Stimulated activated naive CD8-positive, alpha-beta T cell treated with anti-CD3 and anti-CD28 coated beads, Interleukin-15, amount 100 ng/mL, for 72 hours (primary cell): ENCODE results near the gene AFF2.
A peak's percentile ranks its signal among the peaks of the same experiment; 100 is the strongest.

Experiments
- ATAC-seq: fragments of 150-1000 bp; cut with Tn5 transposase; 2 replicates; pipeline ENCODE4 v1.10.0; 2021; ENCODE audit warnings: mild to moderate bottlenecking, moderate library complexity
- DNase-seq, 2 donors: peaks; one replicate each; pipeline ENCODE4 v3.0.0; 2021 to 2022
- H3K27ac Mint-ChIP-seq, 2 donors: one replicate each; pipeline ENCODE4 v1.8.0; 2022; ENCODE audit warnings: mild to moderate bottlenecking in 2 of 2, mixed read lengths in 2 of 2, moderate library complexity in 2 of 2
- H3K27me3 Mint-ChIP-seq: one replicate; pipeline ENCODE4 v1.8.0; 2022; ENCODE audit warnings: mixed read lengths
- H3K4me1 Mint-ChIP-seq: one replicate; pipeline ENCODE4 v1.8.0; 2022; ENCODE audit warnings: mild to moderate bottlenecking, mixed read lengths
- H3K4me3 Mint-ChIP-seq, 2 donors: one replicate each; pipeline ENCODE4 v1.8.0; 2022; ENCODE audit warnings: mild to moderate bottlenecking in 2 of 2, mixed read lengths in 2 of 2, moderate library complexity in 1 of 2
- H3K9me3 Mint-ChIP-seq, 2 donors: one replicate each; pipeline ENCODE4 v1.8.0; 2022; ENCODE audit warnings: mixed read lengths in 2 of 2

The AFF2 gene

DNA sequence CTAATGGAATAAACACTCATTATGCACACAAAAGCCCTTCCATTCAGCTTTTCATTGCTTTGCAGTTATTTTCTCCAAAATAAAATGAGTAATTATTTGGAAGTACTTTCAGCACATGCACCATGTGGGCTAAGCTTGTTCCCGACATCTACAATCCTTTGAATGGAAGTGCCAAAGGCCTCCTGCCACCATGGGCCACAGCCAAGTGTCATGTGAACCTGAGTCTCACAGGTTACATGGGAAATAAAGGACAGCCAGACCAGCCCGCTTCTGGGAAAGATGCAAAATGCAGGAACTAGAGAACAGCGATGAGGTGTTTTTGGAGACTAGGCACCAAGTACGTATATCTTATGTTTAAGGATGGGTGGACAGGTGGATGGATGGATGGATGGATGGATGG lies 181.8 kb downstream of the AFF2 start:
- no peak overlapping the region for H3K4me3 Mint-ChIP-seq
- no peak for ATAC-seq

DNA sequence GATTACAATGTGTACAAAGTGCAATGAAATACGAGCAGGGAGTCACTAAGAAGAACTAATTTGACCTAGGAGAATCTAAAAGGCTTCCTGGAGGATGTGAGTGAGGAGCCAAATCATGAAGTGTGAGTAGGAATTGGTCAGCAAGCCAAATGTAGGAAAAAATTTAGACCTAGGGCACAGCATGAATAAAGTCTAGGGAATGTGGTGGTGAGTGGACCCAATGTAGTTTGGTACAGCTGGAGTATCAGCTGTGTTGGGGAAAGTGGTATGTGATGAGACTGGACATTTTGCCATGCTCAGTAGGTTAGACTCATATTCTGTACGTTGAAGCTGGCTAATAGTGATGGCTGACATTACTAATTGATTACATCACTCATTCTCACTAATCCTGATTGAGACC lies 191.0 kb downstream of the AFF2 start:
- no peak for ATAC-seq

More for the DNA sequence above, 181.8 kb downstream of the AFF2 start:
- DNase-seq = no peak
- Mint-ChIP-seq H3K9me3 (no peaks in the 10 kb centered on the region), H3K4me1 (no peaks in the 10 kb centered on the region), H3K27ac (no peak overlapping the region), H3K27me3 (no peaks in the 10 kb centered on the region)

DNA sequence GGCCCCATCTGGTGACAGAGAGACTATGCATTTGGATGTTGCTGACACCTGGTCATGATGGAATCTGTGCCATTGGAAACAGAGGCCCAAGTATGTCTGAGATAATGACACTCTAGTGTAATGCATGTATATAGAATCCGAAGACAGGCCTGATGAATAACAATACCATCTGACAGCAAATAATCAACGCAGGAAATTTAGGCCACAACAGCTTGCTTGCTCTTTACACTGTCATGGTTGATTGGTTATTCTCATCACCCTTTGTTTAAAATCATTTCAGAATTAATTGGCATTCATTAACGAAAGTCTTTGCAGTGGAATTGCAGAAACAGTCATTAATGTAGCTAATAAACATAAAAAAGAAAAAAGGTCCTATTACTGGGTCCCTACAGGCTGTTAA lies 194.8 kb downstream of the AFF2 start:
- Mint-ChIP-seq H3K27ac (no peak overlapping the region), H3K4me1 (no peaks in the 10 kb centered on the region), H3K27me3 (no peaks in the 10 kb centered on the region), H3K9me3 (no peaks in the 10 kb centered on the region), H3K4me3 (no peak overlapping the region)
- ATAC-seq (no peak), DNase-seq (no peak)

More for the DNA sequence above, 191.0 kb downstream of the AFF2 start:
- no peak overlapping the region for H3K27ac Mint-ChIP-seq
- no peak for DNase-seq
- H3K4me1 Mint-ChIP-seq = no peaks in the 10 kb centered on the region
- no peaks in the 10 kb centered on the region for H3K27me3 Mint-ChIP-seq
- H3K9me3 Mint-ChIP-seq = no peaks in the 10 kb centered on the region
- H3K4me3 Mint-ChIP-seq = no peak overlapping the region

DNA sequence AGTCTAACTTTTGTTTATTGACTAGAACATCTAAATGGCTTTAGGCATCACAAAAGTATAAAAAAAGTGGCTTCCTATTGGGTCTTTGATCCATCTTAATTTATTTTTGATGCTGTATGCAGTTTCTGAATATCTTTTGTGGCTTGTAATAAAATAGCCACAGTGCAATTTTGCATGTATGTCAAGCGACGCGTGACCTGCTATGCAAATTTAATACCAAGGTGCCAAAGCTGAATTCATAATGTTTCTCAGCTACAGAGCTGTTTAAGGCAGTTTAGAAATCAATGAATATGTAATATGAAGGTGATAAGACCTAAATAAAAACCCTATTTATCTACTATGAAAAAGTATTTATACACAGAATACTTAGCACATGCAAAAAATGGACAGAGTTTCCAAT lies 197.8 kb downstream of the AFF2 start:
- no peak overlapping the region for H3K27ac Mint-ChIP-seq

DNA sequence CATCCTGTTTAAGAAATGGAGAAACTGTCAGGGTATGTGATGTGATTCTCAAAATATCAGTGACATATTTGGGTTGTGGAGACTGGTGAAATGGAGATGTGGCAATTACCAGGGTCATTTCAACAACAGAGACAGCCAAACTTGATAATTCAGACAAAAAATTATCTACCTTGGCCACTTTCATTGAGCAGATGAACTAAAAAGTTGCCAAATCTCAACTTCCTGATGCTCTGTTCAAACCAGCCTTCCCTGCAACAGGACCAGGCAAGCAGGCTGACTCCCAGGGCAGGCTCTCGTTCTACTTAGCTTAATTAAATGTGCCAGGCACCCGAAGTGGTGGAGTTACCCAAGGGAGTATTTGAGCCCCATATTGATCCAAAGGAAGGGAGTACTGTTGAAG lies 199.6 kb downstream of the AFF2 start:
- no peak for ATAC-seq
- Mint-ChIP-seq H3K4me3 (no peak overlapping the region), H3K27me3 (no peaks in the 10 kb centered on the region), H3K4me1 (no peaks in the 10 kb centered on the region), H3K27ac (no peak overlapping the region), H3K9me3 (no peaks in the 10 kb centered on the region)
- no peak for DNase-seq

More for the DNA sequence above, 197.8 kb downstream of the AFF2 start:
- Mint-ChIP-seq H3K9me3 (no peaks in the 10 kb centered on the region), H3K27me3 (no peaks in the 10 kb centered on the region), H3K4me1 (no peaks in the 10 kb centered on the region), H3K4me3 (no peak overlapping the region)
- ATAC-seq (no peak), DNase-seq (no peak)

DNA sequence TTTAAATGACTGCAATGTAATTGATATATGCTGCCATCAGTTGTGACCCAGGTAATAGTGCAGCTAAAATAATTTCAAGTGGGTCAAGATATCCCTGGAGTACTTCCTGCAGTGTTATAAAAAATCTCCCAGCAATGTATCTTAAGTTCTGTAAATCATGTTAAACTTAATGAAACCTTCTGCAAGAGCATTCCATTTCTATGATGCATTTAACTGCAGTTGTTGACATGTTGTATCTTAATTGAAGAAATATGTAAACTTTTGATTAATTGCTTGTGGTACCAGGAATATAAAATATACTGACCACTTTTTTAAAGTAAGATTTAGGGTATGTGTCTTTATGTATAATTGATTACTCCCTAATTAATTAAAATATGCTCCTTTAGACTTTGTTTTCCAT lies 213.6 kb downstream of the AFF2 start:
- no peak for DNase-seq
- Mint-ChIP-seq H3K4me3 (no peak overlapping the region), H3K27ac (no peak overlapping the region), H3K27me3 (no peaks in the 10 kb centered on the region), H3K4me1 (no peaks in the 10 kb centered on the region), H3K9me3 (no peaks in the 10 kb centered on the region)
- no peak for ATAC-seq

DNA sequence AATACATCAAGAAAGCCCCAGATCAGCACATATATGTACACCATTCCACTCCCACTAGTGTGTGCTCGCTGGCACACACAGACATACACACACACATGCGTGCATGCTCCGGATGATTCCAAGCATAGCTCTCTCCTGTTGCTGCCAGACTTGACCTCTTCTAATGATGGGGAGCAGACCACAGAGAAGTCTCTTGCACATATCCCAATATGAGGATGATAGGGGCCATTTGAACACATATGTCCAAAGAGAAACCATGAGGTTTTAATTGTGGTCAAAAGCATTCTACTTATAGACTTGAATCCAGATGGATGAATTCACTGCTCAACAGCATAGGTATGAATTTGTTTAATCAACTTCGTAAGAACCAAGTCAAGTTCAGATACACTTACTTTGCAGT lies 214.9 kb downstream of the AFF2 start:
- DNase-seq (no peak), ATAC-seq (no peak)
- Mint-ChIP-seq H3K27me3 (no peaks in the 10 kb centered on the region), H3K4me1 (no peaks in the 10 kb centered on the region), H3K9me3 (no peaks in the 10 kb centered on the region), H3K27ac (no peak overlapping the region), H3K4me3 (no peak overlapping the region)

DNA sequence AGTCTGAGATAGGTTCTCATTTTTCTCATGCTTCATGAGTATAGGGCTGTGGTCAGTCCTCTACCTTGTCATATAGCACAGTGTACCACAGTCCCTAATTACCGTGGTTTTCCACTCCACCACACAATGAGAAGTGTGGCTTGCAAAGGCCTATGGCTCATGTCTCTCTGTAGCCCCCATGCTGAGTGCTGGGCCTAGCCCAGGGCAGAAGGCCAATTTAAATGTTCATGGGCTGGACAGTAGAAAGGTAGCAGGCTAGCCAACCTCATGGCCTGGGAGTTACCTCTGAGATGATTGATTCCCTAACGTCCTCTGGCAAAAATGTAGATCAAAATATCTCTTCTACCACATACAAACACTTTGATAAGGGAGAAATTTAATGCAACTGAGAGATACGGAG lies 222.5 kb downstream of the AFF2 start:
- Mint-ChIP-seq H3K4me1 (no peaks in the 10 kb centered on the region), H3K9me3 (no peaks in the 10 kb centered on the region), H3K27me3 (no peaks in the 10 kb centered on the region), H3K4me3 (no peak overlapping the region), H3K27ac (no peak overlapping the region)
- ATAC-seq (no peak), DNase-seq (no peak)

DNA sequence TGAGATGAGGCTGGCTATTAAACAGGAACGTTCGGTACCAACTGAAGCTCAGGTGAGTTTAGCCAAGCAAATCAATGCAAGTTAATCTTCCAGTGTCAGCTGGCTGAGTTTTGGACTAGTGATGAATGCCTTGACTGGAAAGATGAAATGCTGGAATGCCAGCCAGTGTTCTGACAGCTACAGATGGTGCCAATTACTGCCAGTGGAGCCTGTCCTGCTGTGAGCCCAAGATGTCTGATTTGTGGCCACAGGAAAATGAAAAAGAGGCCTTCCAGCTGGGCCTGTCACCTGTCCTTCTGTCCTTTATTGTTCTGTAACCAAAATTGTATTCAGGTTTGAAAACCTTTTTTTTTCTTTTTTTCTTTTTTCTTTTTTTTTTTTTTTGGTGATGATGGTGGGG lies 223.1 kb downstream of the AFF2 start:
- Mint-ChIP-seq H3K4me1 (no peaks in the 10 kb centered on the region), H3K9me3 (no peaks in the 10 kb centered on the region), H3K27me3 (no peaks in the 10 kb centered on the region), H3K4me3 (no peak overlapping the region), H3K27ac (no peak overlapping the region)
- ATAC-seq (no peak), DNase-seq (no peak)

DNA sequence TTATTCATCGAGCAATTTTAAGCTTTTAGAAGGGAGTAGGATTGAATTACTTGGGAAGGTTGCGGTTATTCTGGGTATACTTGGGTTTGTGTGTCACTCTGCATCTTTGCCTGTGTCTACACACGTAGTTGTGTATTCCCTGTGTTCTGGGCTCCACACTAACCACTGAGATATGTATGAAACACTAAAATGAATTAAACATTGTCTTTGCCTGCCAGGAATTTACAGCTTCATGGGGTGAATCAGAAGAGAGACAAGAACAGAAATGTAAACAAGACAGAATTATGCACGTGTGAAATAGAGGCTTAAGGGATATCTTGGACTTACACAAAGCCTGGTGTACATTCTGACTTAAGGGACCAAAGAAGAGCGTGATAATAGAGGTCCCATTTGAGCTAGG lies 228.5 kb downstream of the AFF2 start:
- H3K9me3 Mint-ChIP-seq = peaks cover 0 to 7% of the 10 kb centered on the region in 2 donors
- no peak for DNase-seq
- H3K4me3 Mint-ChIP-seq = no peak overlapping the region
- no peak for ATAC-seq
- no peaks in the 10 kb centered on the region for H3K27me3 Mint-ChIP-seq
- no peaks in the 10 kb centered on the region for H3K4me1 Mint-ChIP-seq
- no peak overlapping the region for H3K27ac Mint-ChIP-seq

DNA sequence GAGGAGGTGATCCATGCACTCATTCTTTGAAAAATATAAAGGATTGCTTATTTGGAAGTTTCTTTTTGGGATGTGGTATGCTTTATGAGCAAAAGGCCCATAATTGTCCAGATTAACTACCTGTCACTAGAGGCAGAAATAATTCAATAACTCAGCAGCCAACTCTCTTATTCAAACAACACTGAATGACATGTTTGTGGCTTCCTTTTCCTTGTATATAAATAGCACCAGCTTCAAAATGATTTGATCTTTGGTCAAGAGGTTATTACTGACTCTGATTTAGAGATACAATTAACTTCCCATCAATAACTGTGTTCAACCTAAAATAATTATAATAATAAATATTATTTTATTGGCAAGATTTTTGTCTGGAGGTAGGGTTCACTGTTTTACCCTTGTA lies 232.3 kb downstream of the AFF2 start:
- ATAC-seq = no peak
- no peaks in the 10 kb centered on the region for H3K27me3 Mint-ChIP-seq
- H3K9me3 Mint-ChIP-seq = peaks cover 0 to 7% of the 10 kb centered on the region in 2 donors
- H3K27ac Mint-ChIP-seq = no peak overlapping the region
- DNase-seq = no peak
- H3K4me1 Mint-ChIP-seq = peaks cover 1% of the 10 kb centered on the region
- H3K4me3 Mint-ChIP-seq = no peak overlapping the region

DNA sequence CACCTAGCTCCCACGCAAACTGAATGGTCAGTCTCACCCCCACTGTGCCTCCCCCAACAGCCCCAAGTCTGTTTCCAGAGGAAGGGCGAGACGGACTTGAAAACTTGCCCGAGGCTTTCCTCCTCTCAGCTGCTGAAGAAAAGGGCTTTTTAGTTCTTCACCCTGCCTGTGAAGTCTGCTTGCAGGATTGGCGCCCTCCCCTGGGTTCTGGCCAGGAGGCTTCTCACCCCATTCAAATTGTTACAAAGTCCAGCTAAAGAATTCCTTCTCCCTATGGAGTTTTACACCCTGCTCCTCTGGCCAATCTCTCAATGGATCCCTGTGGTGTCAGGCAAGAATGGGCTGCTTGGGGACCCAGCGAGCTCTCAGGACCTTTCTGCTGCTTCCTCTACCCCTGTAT lies 241.0 kb downstream of the AFF2 start:
- Mint-ChIP-seq H3K4me3 (no peak overlapping the region), H3K27me3 (no peaks in the 10 kb centered on the region), H3K9me3 (peaks cover 7 to 8% of the 10 kb centered on the region in 2 donors), H3K4me1 (peaks cover 12% of the 10 kb centered on the region), H3K27ac (peak overlapping the region in 1 of 2 donors; percentile 63)
- ATAC-seq (no peak), DNase-seq (no peak)

DNA sequence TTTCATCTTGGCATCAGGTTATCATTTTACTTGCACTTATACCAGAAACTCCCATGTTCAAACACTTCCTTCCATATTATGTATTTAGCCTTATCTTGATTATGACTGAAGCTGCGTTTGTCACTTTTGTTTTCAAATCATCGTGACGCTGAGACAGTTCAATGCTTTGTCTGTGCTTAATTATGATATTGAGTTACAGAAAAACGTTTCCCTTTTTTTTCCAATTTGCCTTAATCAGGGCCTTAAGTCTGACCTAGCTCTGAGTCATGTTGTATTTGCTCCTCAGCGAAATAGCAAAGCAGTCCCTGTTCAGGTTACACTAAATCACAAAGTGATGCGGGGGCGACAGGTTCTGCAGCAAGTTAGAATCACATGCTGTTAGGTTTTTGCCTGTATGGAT lies 254.7 kb downstream of the AFF2 start:
- Mint-ChIP-seq H3K9me3 (no peaks in the 10 kb centered on the region), H3K27me3 (no peaks in the 10 kb centered on the region), H3K27ac (no peak overlapping the region), H3K4me1 (no peaks in the 10 kb centered on the region), H3K4me3 (no peak overlapping the region)
- DNase-seq (no peak), ATAC-seq (no peak)

DNA sequence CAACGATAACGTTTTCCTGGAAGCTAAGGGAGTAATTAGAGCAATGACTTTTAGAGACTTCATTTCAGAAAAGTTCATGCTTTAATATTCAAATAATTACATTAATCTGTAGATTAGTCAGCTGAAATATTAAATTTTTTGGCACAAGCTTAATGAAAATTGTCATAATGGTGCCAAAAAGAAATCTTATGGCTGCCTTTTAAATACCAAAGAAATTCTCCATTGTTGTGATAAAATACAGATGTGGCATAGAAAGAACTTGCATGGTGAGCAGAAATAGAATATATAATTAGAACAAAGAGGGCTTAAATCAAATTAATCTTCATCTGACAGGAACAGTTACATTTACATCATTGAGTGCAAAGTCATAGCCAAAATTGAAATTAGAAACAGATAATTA lies 263.5 kb downstream of the AFF2 start:
- Mint-ChIP-seq H3K27ac (no peak overlapping the region), H3K27me3 (no peaks in the 10 kb centered on the region), H3K4me3 (no peak overlapping the region), H3K9me3 (no peaks in the 10 kb centered on the region), H3K4me1 (no peaks in the 10 kb centered on the region)
- no peak for ATAC-seq
- DNase-seq = no peak

DNA sequence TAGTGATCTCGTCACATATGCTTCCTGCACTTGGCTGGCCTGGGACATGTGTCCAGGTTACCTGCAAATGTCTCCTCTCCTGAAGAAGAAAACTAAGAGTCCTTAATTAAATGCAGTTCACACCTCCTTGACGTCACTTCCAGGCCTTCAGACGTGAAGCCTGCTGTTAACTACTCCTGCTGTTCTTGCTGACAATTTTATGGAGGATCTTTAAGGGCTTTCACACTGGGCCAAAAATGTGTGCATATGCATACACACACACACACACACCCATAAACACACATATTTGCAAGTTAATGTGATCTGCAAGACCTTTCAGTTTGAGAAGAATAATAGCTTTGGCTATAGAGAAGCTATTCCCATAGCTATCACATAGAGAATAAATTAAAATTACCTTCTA lies 267.9 kb downstream of the AFF2 start:
- no peaks in the 10 kb centered on the region for H3K27me3 Mint-ChIP-seq
- no peak overlapping the region for H3K4me3 Mint-ChIP-seq
- no peak for ATAC-seq
- H3K4me1 Mint-ChIP-seq = no peaks in the 10 kb centered on the region
- no peak for DNase-seq
- peak overlapping the region in 1 of 2 donors; percentile 25 for H3K27ac Mint-ChIP-seq
- H3K9me3 Mint-ChIP-seq = no peaks in the 10 kb centered on the region

DNA sequence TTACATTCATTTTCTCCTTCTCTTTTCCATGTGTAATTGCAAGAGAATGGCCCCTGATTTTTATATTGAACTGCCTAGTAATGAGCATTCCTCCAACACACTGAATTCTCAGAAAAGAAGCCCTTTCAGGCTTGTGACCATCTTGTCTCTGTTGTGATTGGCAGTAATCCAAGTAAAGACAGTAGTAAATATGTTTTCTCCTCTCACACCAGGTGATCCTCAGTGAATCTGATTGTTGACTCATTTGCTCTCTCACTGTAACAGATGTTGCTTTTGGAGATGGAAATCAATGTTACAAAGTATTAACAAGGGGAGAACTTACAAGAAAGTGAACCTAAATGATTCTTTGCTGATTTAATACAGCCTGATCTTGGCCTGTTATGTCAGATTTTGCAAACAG lies 271.0 kb downstream of the AFF2 start:
- Mint-ChIP-seq H3K9me3 (peaks cover 6 to 8% of the 10 kb centered on the region in 2 donors), H3K27ac (no peak overlapping the region), H3K27me3 (no peaks in the 10 kb centered on the region), H3K4me1 (no peaks in the 10 kb centered on the region), H3K4me3 (no peak overlapping the region)
- no peak for DNase-seq
- ATAC-seq = no peak

DNA sequence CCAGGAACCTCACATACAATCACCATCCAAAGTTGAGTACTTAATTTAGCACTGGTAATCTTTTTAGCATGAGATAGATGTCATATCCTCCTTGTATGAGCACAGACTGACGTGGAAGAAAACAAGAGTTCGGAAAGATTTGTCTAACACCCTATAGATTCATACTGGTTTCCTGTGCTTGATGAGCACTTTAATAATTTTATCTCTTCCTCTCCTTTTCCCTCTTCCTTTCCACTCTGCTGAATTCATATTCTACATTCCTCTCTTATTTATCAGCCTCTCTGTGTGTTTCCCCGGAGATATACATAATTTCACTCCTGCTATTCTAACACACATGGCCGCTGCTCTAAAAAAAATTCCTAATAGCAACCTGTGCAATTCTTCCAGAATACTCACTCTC lies 273.9 kb downstream of the AFF2 start:
- ATAC-seq (no peak), DNase-seq (no peak)
- H3K27ac Mint-ChIP-seq = no peak overlapping the region
- H3K4me1 Mint-ChIP-seq = no peaks in the 10 kb centered on the region
- H3K4me3 Mint-ChIP-seq = no peak overlapping the region
- no peaks in the 10 kb centered on the region for H3K27me3 Mint-ChIP-seq
- peaks cover 15 to 17% of the 10 kb centered on the region in 2 donors for H3K9me3 Mint-ChIP-seq

DNA sequence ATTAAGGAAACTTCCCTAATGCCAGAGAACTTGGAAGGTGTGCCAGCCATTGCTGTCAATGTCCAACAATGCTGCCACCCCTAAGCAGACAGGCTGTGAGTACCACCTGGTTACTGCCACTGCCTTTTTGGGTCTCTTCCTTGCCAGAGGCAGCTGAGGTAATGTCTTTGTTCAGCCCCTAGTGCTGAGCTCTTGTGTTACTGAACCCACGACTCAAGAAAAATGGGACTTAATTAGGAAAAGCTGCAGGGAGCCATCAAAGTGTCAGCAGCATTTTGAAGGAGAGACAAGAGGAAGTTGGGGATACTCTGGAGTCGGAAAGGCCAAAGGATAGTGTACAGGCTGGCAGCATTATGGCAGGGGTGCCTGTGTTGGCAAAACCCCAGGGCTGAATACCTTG lies 283.7 kb downstream of the AFF2 start:
- H3K27me3 Mint-ChIP-seq = no peaks in the 10 kb centered on the region
- ATAC-seq (no peak), DNase-seq (no peak)
- peaks cover 1 to 9% of the 10 kb centered on the region in 2 donors for H3K9me3 Mint-ChIP-seq
- H3K27ac Mint-ChIP-seq = no peak overlapping the region
- no peaks in the 10 kb centered on the region for H3K4me1 Mint-ChIP-seq
- no peak overlapping the region for H3K4me3 Mint-ChIP-seq
